Activated B cell treated with CpG ODN at 0.5 μM for 24 hours (primary cell): ENCODE results near the gene TMEM38B. TPM values are rescaled to one million over a fixed set of nuclear protein-coding genes. Genes with fewer than 3 reads are reported as not detected.

Experiments
- ATAC-seq: fragments of 200-7000 bp; cut with Tn5 transposase; one replicate; pipeline ENCODE4 v1.10.0; 2021; ENCODE audit warnings: low read depth, mild to moderate bottlenecking, moderate library complexity
- CTCF ChIA-PET: fragments of 350-600 bp; sonication (Branson Sonifier 250); formaldehyde crosslinking; loops from one replicate; lab custom pipeline; 2021; ENCODE audit warnings: antibody characterized with exemption; lab: Charles Lee
- POLR2A ChIA-PET: fragments of 350-600 bp; sonication (Branson Sonifier 250); formaldehyde crosslinking; loops from one replicate; lab custom pipeline; 2021; ENCODE audit warnings: antibody characterized with exemption; lab: Charles Lee
- DNase-seq: peaks from one replicate; pipeline ENCODE4 v3.0.0; 2022
- H3K27ac Mint-ChIP-seq: one replicate; pipeline ENCODE4 v1.8.0; 2020; ENCODE audit warnings: mixed read lengths
- H3K27me3 Mint-ChIP-seq: one replicate; pipeline ENCODE4 v1.8.0; 2021; ENCODE audit warnings: mixed read lengths
- H3K36me3 Mint-ChIP-seq: one replicate; pipeline ENCODE4 v1.8.0; 2021; ENCODE audit warnings: low read depth, mixed read lengths
- H3K4me1 Mint-ChIP-seq: one replicate; pipeline ENCODE4 v1.8.0; 2021; ENCODE audit warnings: mixed read lengths
- H3K4me3 Mint-ChIP-seq: one replicate; pipeline ENCODE4 v1.8.0; 2020; ENCODE audit warnings: mild to moderate bottlenecking, mixed read lengths
- H3K9me3 Mint-ChIP-seq: one replicate; pipeline ENCODE4 v1.8.0; 2020; ENCODE audit warnings: mixed read lengths
- intact Hi-C: fragments of 100-400 bp; cut with micrococcal nuclease; formaldehyde crosslinking; loops from one replicate; pipeline ENCODE4 v1.15.1; 2024
- total RNA-seq: library from RNA; stranded (reverse); gene quantifications from 2 replicates; pipeline ENCODE4 v1.2.3, GENCODE V29; 2022
- TF ChIP-seq, protein P1 (sequence below): fragments of 200-600 bp; IDR thresholded peaks from one replicate; pipeline ENCODE4 v1.8.0; 2022; ENCODE audit warnings: antibody characterized with exemption, mild to moderate bottlenecking

TMEM38B gene
- total RNA-seq, 1 donor from 2014 or later = 12.7 TPM

DNA sequence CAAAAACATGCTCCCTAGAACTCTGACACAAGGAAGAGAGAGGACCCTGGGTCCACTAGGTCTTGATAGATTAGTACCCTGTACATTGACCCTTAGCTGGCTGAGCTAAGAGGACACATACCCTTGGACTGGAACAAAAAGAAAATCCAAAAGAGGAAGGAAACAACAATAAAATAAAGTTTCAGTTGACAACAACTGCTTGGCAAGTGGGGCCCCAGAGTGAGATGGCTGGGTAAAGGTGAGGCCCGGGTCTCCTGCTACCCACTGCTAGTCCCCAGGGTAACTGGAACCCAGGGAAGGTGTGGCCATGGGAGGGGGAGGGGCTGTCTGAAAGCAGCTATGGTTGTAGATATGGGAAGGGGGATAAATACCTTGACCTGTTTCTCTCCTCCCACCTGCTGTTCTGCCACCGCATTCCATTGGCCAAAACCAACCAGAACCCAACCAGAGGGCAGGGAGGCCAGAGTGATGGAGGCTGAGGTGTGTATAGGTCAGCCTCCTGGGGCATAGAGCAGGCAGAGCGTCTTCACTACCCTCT, 20.4 kb upstream of the TMEM38B start:
- Mint-ChIP-seq H3K4me3 (no peak overlapping the region), H3K9me3 (peaks cover 4% of the 10 kb centered on the region), H3K4me1 (peaks cover 17% of the 10 kb centered on the region), H3K36me3 (no peaks in the 10 kb centered on the region), H3K27me3 (no peaks in the 10 kb centered on the region), H3K27ac (no peak overlapping the region)
- ChIA-PET POLR2A (no interaction called here), CTCF (no interaction called here)
- no peak for DNase-seq
- no peak for ATAC-seq
- TF ChIP-seq, protein P1, sequence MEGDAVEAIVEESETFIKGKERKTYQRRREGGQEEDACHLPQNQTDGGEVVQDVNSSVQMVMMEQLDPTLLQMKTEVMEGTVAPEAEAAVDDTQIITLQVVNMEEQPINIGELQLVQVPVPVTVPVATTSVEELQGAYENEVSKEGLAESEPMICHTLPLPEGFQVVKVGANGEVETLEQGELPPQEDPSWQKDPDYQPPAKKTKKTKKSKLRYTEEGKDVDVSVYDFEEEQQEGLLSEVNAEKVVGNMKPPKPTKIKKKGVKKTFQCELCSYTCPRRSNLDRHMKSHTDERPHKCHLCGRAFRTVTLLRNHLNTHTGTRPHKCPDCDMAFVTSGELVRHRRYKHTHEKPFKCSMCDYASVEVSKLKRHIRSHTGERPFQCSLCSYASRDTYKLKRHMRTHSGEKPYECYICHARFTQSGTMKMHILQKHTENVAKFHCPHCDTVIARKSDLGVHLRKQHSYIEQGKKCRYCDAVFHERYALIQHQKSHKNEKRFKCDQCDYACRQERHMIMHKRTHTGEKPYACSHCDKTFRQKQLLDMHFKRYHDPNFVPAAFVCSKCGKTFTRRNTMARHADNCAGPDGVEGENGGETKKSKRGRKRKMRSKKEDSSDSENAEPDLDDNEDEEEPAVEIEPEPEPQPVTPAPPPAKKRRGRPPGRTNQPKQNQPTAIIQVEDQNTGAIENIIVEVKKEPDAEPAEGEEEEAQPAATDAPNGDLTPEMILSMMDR = no peak
- intact Hi-C loops = loop anchor here (1.0 kb wide), 1 partner anchor 20 kb away; the partner anchor contains the start of gene TMEM38B

- Mint-ChIP-seq H3K9me3 (peaks cover 4% of the 10 kb centered on the region), H3K27ac (no peak overlapping the region), H3K4me3 (no peak overlapping the region), H3K4me1 (peaks cover 17% of the 10 kb centered on the region), H3K27me3 (no peaks in the 10 kb centered on the region), H3K36me3 (no peaks in the 10 kb centered on the region)
- ChIA-PET POLR2A (no interaction called here), CTCF (no interaction called here)
- intact Hi-C loops = no loop called here
- TF ChIP-seq, protein P1 = no peak
- DNase-seq (no peak), ATAC-seq (no peak)
Measured at GRCh38 chr9:105676351-105676923, 17.9 kb upstream of the TMEM38B start.

DNA sequence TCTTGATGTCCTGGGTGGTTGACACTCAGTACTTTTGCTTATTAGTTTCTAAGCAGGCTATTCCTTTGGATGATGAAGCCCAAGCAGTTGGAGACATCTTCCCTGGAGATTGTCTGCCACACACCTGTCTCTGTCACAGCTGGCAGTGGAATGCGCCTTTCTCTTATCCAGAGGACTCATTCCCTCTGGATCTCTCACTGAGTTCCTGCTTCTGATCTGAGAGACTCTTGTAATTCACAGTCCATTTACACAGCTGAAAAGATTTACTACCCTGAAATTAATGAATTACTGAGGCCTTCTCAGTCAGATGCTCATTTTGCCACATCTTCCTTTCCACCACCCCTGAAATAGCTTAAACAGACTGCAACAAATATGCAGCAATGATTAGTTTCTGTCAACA, 16.2 kb upstream of the TMEM38B start:
- intact Hi-C loops = no loop called here
- Mint-ChIP-seq H3K36me3 (no peaks in the 10 kb centered on the region), H3K4me3 (no peak overlapping the region), H3K27ac (no peak overlapping the region), H3K27me3 (no peaks in the 10 kb centered on the region), H3K9me3 (peaks cover 2% of the 10 kb centered on the region), H3K4me1 (peaks cover 10% of the 10 kb centered on the region)
- ChIA-PET POLR2A (no interaction called here), CTCF (no interaction called here)
- TF ChIP-seq, protein P1 = no peak
- DNase-seq = no peak
- no peak for ATAC-seq

DNA sequence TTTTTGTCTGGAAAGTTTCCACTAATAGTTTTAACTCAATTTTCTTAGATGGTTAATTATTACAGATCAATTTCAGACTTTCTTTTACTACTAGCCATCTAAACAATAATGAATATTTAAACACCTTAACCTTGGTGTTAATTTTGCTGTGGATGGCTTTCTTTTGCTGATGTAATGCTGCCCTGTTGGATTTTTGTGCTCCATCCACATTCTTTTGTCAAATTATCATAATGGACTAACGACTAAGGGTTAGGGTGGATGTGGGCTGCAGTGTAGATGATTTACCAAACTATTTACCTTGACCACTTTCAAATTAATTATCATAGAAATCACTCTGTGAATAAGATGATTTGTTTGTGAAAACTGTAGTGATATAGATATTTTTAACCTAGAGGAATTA, 15.6 kb upstream of the TMEM38B start:
- CTCF ChIA-PET = no interaction called here
- no peaks in the 10 kb centered on the region for H3K36me3 Mint-ChIP-seq
- intact Hi-C loops = no loop called here

GRCh38 chr9:105679257-105680022, 14.9 kb upstream of the TMEM38B start:
- Mint-ChIP-seq H3K9me3 (no peaks in the 10 kb centered on the region), H3K4me1 (no peaks in the 10 kb centered on the region), H3K27me3 (no peaks in the 10 kb centered on the region), H3K36me3 (no peaks in the 10 kb centered on the region), H3K4me3 (no peak overlapping the region), H3K27ac (no peak overlapping the region)
- TF ChIP-seq, protein P1 = no peak
- ChIA-PET CTCF (no interaction called here), POLR2A (no interaction called here)
- intact Hi-C loops = no loop called here
- DNase-seq (no peak), ATAC-seq (no peak)

More for the DNA sequence above, 15.6 kb upstream of the TMEM38B start:
- no peaks in the 10 kb centered on the region for H3K27me3 Mint-ChIP-seq
- H3K4me3 Mint-ChIP-seq = no peak overlapping the region
- ATAC-seq = no peak
- peaks cover 4% of the 10 kb centered on the region for H3K4me1 Mint-ChIP-seq
- DNase-seq = no peak
- TF ChIP-seq, protein P1 = no peak
- H3K27ac Mint-ChIP-seq = no peak overlapping the region
- POLR2A ChIA-PET = no interaction called here
- no peaks in the 10 kb centered on the region for H3K9me3 Mint-ChIP-seq
